ENCODE results near the gene CACNA1H.
"Not testable (repeated sequence)": the region's sequence is repeated elsewhere in the genome, so short reads cannot be mapped to it uniquely, and the experiment has no call there.

The CACNA1H gene

GRCh38 chr16:1226692-1227091 lies 73.8 kb downstream of the CACNA1H start:
- not testable (repeated sequence) for DNase-seq (ENCODE audit: low read depth)

DNA sequence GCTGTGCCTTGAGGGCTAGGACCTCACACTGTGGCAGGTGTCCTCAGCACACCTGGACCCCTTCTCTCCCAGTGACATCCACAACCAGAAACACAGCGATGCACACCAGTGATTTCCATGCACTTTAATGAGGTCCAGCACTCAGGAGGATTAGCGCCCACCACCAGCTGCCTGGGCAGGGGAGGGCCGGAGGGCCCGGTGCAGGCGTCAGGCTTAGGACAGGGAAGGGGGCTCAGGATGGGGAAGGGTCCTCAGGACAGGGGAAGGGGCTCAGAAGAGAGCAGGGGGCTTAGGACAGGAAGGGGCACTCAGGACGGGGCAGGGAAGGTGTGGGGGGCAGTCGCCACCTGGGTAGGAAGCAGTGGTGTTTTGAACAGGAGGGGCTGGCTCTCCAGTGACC lies 75.3 kb downstream of the CACNA1H start:
- not testable (repeated sequence) for DNase-seq (ENCODE audit: low read depth)

DNA sequence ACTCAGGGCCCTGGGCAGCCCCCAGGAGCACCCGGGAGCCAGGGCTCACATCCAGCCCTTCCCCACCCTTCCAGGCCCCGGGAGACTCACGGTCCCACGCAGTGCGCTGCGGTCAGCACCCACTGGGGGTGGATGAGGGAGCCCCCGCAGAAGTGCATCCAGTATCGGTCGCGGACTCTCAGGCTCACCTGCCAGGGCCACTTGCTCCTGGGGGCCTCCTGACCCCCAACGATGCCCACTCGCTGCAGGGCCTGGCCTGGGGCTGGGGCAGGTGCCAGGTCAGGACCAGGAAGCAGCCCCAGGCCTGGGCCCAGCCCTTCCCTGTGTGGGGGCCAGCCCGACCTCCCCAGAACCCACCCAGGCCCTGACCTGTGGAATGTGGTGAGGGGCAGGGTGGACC lies 76.6 kb downstream of the CACNA1H start:
- not testable (repeated sequence) for DNase-seq (ENCODE audit: low read depth)

DNA sequence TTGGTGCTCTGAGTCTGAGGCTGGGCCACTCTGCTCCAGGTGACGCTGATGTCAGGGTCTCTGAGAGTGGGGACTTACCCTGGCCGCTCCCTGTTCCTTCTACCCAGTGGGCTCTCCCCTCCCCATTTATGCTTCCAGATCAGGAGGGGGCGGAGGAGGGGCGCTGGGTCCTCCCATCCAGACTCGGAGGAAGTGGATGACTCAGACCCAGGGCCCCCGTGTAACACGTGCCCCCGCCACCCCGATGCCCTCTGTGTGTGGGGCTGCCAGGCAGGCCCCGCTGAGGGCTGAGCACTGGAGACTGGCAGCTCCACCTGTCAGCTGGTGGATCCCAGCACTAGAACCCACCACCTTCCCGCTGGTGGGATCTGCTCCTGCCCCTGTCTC lies 77.2 kb downstream of the CACNA1H start, which contains the start of gene TPSB2:
TSS of gene TPSB2 (minus strand) at position 101 of the 387 bp plus-strand sequence. CDS start 233 bp downstream, outside the sequence.
- not testable (repeated sequence) for DNase-seq (ENCODE audit: low read depth)

- not testable (repeated sequence) for DNase-seq (ENCODE audit: low read depth)
Observed at GRCh38 chr16:1230471-1231212, 77.7 kb downstream of the CACNA1H start.

- not testable (repeated sequence) for DNase-seq (ENCODE audit: low read depth)
Observed at GRCh38 chr16:1231301-1231700, 78.4 kb downstream of the CACNA1H start.

GRCh38 chr16:1232049-1232748 lies 79.3 kb downstream of the CACNA1H start:
- DNase-seq (ENCODE audit: low read depth): not testable (repeated sequence)

DNA sequence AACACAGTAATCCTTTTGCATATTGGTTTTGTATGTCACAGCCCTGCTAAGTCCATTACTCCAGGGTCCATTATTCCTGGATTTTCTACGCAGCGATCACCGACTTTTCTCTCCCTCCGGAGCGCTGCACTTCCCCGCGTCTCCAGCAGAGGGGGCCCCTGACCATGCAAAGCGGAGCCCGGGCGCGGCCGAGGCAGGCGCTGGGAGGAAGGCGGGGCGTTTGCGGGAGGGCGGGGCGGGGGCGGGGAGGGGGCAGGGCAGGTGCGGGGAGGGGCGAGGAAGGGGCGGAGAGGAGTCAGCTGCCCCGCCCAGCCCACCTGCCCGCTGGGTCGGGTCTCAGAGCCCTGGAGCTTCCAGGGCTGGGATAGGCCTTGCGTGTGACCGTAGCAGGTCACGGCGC lies 83.8 kb downstream of the CACNA1H start:
- not testable (repeated sequence) for DNase-seq (ENCODE audit: low read depth)

DNA sequence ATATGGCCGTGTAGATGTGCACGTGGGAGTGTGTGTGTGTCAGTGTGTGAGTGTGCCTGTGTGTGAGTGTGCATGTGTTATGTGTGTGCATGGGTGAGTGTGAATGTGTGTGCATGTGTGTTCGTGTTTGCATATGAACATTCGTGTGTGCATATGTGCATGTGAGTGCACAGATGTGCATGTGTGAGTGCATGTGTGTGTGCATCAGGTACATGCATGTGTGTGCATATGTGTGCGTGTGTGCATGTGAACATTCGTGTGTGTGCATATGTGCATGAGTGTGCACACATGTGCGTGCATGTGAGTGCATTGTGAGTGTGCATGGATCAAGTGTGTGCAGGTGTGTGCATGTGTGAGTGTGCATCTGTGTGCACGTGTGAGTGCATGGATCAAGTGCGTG lies 85.1 kb downstream of the CACNA1H start:
- no peak for DNase-seq (ENCODE audit: low read depth)

GRCh38 chr16:1238909-1239308 lies 86.0 kb downstream of the CACNA1H start:
- DNase-seq (ENCODE audit: low read depth): not testable (repeated sequence)

- not testable (repeated sequence) for DNase-seq (ENCODE audit: low read depth)
Observed at GRCh38 chr16:1239575-1239974, 86.7 kb downstream of the CACNA1H start.

DNA sequence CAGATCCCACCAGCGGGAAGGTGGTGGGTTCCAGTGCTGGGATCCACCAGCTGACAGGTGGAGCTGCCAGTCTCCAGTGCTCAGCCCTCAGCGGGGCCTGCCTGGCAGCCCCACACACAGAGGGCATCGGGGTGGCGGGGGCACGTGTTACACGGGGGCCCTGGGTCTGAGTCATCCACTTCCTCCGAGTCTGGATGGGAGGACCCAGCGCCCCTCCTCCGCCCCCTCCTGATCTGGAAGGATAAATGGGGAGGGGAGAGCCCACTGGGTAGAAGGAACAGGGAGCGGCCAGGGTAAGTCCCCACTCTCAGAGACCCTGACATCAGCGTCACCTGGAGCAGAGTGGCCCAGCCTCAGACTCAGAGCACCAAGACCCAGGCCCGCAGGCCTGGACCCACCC lies 87.5 kb downstream of the CACNA1H start, which contains the start of gene TPSAB1:
TSS of gene TPSAB1 (plus strand) at position 270 of the 400 bp plus-strand sequence. CDS start 234 bp downstream, outside the sequence.
- not testable (repeated sequence) for DNase-seq (ENCODE audit: low read depth)

GRCh38 chr16:1241081-1241480 lies 88.2 kb downstream of the CACNA1H start:
- DNase-seq (ENCODE audit: low read depth): not testable (repeated sequence)

- DNase-seq (ENCODE audit: low read depth): not testable (repeated sequence)
Observed at GRCh38 chr16:1243363-1243762, 90.5 kb downstream of the CACNA1H start.

DNA sequence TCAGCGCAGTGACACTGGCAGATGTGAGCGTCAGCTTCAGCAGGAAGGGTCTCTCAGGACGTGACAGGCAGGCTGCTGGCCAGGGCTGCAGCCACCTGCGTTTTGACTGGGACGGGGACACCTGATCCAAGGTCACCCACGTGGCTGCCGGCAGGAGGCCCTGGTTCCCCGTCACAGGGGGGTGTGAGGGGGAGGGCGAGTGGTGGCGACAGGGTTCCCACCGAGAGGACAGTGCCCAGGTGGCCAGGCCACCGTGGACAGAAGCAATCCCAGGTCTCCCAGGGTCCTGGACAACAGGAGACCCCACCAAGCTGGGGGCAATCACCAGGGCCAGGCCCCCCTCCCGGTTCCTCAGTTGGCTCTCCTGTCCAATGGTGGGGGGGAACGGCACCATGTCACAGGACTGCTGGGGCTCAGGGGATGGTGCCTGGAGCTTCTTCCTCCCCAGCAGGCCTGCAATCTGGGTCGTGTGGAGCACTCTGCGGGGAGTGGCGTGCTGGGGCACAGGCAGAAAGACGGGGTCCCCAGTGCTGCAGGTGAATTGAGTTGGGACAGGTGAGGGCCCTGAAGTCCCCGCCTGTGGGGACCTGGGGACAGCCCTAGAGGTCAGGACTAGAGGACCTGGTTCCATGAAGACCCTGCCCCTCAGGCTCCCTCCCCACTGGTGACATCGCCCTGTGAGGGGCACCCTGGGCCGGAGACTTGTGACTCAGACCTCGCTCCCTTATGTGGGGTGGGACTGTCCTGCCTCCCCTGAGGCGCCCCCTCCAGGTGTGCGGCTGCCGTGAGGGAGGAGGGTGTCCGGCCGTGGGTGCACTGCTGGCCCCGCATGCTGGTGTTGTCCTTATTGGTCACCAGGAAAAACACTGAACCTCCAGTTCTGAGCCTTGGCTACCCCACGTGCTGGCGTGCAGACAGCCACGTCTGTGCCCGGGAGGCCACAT lies 91.3 kb downstream of the CACNA1H start:
- DNase-seq (ENCODE audit: low read depth): not testable (repeated sequence)

GRCh38 chr16:1244881-1245280 lies 92.0 kb downstream of the CACNA1H start:
- no peak for DNase-seq (ENCODE audit: low read depth)

DNA sequence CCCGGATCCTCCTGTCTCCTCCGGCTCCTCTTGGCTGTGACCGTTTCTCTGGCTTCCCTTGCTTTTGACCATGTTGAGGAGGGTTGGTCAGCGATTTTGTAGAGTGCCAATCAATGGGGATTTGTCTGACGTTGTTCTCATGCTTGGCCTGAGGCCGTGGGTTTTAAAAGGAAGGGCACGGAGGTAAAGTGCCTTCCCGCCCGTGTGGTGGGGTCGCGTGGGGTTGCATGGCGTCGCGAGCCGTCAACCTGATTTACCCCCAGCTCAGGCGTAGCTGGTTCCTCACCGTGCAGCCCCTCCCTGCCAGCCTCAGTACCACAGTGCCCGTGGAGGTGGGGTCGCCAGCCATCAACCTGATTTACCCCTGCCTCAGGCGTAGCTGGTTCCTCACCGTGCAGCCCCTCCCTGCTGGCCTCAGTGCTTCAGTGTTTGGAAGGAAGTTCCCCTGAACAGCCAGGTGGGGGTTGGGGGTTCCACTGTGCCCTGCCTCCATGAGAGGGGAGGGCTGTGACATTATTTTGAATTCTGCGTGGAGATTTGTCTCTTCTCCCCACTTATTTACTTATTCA lies 92.6 kb downstream of the CACNA1H start:
- DNase-seq (ENCODE audit: low read depth): no peak

- not testable (repeated sequence) for DNase-seq (ENCODE audit: low read depth)
Observed at GRCh38 chr16:1247903-1248537, 95.1 kb downstream of the CACNA1H start.

GRCh38 chr16:1249031-1249755 lies 96.3 kb downstream of the CACNA1H start:
- not testable (repeated sequence) for DNase-seq (ENCODE audit: low read depth)

- not testable (repeated sequence) for DNase-seq (ENCODE audit: low read depth)
Observed at GRCh38 chr16:1253701-1254364, 100.9 kb downstream of the CACNA1H start.

Data from activated T-helper 1 cell treated with Interleukin-2 at 50 U/mL for 16 hours (primary cell).